GM18498 (cell line): ENCODE measurements around the gene PLIN5.
"Not testable (repeated sequence)": the region's sequence is repeated elsewhere in the genome, so short reads cannot be mapped to it uniquely, and the experiment has no call there.

Source experiments
- ATAC-seq: cut with Tn5 transposase; IDR thresholded peaks from one replicate; pipeline ENCODE4 v1.9.1; 2021; ENCODE audit warnings: mild to moderate bottlenecking, moderate library complexity; ENCODE audit not compliant: unreplicated experiment

PLIN5 gene

GRCh38 chr19:4543842-4544647 lies 9.0 kb upstream of the PLIN5 start:
- ATAC-seq = no peak

GRCh38 chr19:4542896-4543841 lies 8.1 kb upstream of the PLIN5 start:
- ATAC-seq = no peak

DNA sequence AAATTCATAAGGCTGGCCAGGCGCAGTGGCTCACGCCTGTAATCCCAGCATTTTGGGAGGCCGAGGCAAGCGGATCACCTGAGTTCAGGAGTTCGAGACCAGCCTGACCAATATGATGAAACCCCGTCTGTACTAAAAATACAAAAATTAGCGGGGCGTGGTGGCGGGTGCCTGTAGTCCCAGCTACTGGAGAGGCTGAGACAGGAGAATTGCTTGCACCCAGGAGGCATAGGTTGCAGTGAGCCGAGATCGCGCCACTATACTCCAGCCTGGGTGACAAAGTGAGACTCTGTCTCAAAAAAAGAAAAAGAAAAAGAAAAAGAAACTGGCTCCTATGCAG lies 6.8 kb upstream of the PLIN5 start:
- not testable (repeated sequence) for ATAC-seq

DNA sequence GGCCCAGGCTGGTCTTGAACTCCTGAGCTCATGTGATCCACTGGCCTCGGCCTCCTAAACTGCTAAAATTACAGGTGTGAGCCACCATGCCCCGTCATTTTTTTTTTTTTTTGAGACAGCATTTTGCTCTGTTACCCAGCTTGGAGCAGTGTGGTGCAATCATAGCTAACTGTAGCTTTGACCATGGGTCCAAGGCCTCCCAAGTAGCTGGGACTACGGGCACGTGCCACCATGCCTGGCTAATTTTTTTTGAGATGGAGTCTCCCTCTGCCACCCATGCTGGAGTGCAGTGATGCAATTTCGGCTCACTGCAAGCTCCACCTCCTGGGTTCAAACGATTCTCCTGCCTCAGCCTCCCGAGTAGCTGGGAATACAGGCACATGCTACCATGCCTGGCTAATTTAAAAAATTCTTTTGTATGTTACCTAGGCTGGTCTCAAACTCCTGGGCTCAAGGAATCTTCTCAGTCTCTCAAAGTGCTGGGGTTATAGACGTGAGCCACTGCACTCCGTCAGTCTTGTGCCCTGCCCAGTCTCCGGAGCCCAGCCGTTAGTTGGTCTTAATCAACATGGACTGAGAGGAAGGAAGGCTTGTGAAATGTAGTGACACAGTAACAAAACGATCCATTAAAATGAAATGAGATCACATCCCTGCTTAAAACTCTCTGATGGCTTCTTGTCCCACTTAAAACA lies 6.2 kb upstream of the PLIN5 start:
- no peak for ATAC-seq

- no peak for ATAC-seq
Observed at GRCh38 chr19:4539693-4540581, 4.9 kb upstream of the PLIN5 start, which contains the start of gene LRG1. Gene LRG1, minus strand, starts transcription at chr19:4540036. Its CDS starts 23 bp downstream, at chr19:4540013.

DNA sequence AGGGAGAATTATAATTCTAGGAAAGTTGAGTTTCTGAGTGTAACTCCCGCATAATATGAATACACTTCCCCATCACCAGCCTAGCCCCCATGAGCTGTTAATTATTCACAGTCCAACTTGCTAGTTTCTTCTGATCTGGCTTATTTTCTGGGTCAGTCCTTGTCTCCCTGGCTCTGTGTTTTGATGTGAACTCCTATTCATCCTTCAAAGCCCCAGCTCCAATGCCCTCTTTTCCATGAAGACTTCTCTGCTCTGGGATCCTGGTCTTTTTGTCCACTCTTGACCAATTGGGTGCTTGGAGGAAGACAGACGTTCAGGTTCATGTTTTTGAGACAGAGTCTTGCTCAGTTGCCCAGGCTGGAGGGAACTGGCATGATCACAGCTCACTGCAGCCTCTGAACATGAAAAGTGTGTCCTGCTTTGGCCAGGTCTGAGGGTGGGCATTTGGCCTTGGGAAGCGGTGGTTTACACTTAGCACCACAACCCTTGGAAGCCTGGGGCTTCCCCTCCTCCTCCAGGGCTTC lies 4.2 kb upstream of the PLIN5 start:
- ATAC-seq = no peak

- no peak for ATAC-seq
Observed at GRCh38 chr19:4538601-4538954, 3.6 kb upstream of the PLIN5 start.

- ATAC-seq = no peak
Observed at GRCh38 chr19:4537953-4538600, 3.1 kb upstream of the PLIN5 start.

- ATAC-seq = no peak
Observed at GRCh38 chr19:4536798-4537197, 1.8 kb upstream of the PLIN5 start.

DNA sequence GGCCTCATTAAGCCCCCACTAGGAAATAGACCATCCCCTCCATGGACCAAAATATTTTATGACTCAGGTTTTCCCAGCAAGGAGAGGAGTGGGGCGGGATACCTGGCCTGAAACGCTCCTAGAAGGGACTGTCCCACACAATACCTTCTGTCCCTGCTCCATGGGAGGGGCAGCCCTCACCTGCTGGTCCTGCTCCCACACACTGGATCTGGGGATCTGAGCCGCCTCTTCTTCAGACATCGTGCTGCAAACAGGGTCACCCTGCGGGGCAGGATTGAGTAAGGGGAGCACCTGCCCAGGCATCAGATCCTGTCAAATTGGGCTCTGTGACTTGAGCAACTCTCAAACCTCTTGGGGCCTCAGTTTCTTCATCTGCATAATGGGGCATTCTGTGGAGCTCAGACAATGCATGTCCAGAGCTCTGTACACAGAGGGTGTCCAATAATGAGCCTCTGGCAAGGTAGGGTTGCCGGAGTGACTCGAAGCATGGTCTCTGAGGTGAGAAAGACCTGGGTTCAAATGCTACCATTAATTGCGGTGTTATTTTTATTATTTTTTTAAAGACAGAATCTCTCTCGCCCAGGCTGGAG lies 1.1 kb downstream of the PLIN5 start:
- ATAC-seq = no peak

DNA sequence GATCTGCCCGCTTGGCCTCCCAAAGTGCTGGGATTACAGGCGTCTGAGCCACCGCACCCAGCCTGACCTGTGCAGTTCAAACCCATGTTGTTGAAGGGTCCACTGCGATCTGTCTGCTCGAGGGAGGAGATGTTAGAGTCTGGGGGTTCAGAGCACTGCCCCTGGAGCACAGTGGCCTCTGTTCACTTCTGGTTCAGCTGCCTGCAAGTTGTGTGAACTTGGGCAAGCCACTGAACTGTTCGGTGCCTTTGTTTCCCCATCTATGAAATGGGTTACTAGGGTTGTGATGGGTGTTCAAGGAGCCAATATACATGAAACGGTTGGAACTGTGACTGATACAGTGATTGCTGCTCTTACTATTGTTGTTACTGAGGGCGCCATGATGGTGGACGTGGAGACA lies 1.7 kb downstream of the PLIN5 start:
- no peak for ATAC-seq

GRCh38 chr19:4531562-4532165 lies 3.4 kb downstream of the PLIN5 start:
- no peak for ATAC-seq

DNA sequence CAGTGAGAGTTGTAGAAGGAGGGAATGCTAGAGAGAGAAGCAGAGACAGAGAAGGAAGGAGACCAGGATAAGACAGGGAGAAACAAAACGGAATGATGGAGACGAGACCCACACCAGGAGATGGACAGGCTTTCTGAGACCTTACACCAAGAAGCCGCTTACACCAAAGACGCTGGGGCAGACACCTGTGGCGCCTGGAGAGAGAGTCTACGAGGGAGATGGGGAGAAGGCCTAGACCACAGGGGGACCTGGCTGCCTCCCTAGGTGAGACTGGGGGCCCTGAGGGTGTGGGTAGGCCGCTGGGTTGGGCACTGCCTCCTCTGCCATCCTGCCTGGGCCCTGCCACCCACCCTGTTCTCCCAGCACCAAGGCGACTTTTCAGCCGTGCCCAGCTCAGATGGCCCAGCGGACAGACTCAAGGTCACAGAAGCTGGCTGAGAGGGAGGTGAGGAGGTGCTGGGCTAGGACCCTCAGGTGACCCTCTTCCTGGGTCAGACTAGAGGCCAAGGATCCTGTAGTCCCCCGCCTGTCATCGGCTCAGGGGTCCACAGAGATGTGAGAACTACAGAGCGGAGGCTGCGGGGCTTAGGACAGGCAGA lies 5.0 kb downstream of the PLIN5 start:
- no peak for ATAC-seq

DNA sequence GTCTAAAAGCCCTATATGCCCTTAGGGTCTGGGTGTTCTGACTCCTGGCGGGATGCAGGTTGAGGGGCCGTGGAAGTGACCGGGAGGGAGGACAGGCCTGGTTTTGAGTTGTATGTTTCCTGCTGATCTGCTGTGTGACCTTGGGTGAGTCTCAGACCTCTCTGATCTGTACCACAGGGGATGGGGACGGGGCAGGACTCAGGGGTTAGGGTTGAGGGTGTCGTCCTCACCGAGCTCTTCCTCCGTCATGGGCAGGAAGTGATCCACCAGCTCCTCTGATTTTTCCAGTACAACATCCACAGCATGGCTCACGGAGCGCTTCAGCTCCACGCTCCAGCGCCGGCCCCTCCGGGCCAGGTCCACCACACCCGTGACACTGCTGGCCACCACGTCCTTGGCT lies 6.2 kb downstream of the PLIN5 start:
- ATAC-seq = no peak

DNA sequence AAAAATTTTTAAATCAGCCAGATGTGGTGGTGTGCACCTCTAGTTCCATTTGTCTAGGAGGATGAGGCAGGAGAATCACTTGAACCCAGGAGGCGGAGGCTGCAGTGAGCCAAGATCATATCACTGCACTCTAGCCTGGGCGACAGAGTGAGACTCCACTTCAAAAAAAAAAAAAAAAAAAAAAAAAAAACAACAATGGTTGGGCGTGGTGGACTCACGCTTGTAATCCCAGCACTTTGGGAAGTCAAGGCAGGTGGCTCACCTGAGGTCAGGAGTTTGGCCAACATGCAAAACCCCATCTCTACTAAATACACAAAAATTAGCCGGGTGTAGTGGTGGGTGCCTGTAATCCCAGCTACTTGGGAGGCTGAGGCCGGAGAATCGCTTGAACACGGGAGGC lies 7.6 kb downstream of the PLIN5 start:
- ATAC-seq = not testable (repeated sequence)

GRCh38 chr19:4525563-4526002 lies 9.4 kb downstream of the PLIN5 start:
- ATAC-seq = no peak

DNA sequence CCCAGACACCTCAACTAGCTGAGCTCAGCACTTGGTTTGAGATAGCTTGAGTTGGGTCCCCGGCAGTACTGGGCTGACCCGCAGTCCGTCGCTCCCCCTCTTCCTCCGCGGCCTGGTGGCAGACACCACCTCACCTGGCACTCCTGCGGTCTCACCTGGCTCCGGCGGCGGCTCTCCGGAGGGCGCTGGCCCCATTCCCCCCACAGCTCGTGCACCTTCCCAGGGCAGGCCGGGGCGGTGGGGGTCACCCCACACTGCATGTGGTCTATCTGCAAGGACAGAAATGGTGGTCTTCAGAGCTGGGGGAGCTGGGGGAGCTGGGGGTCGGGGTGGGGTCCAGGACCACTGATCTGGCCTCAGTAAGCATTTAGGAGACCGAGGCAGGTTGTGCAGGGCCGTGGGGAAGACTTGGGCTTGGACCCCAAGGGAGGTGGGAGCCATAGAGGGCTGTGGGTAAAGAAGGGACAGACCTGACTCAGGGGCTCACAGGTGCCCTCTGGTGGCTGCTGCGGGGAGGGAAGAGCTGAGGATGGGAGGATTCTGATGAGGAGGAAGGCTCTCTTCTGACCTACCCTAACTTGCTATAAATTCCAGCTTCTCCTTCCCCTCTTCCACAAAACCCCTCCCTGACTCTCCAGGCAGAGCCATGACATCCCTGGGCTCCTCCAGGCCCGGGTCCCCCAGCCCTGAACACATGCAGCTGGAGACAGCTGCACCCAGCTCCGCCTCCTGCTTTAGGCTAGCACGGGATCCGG lies 10.0 kb downstream of the PLIN5 start:
- ATAC-seq = no peak
